NB4 (cell line): ENCODE results near the gene ABLIM3.

Experiments
- DNase-seq: peaks from one replicate; pipeline ENCODE4 v3.0.0; 2010; ENCODE audit warnings: low read depth
- H3K4me3 ChIP-seq: one replicate; pipeline ENCODE4 v1.5.1; 2011; ENCODE audit warnings: mild to moderate bottlenecking, low read depth, low read length, moderate library complexity
- MYC ChIP-seq: IDR thresholded peaks from 2 replicates; pipeline ENCODE4 v1.6.1; 2011; ENCODE audit warnings: low read depth, low read length
- POLR2A ChIP-seq: IDR thresholded peaks from 2 replicates; pipeline ENCODE4 v1.6.1; 2011; ENCODE audit warnings: mild to moderate bottlenecking; ENCODE audit not compliant: insufficient read length; ENCODE audit errors: extremely low read depth
- TF ChIP-seq, protein P1 (sequence below): IDR thresholded peaks from 2 replicates; pipeline ENCODE4 v1.6.1; 2011; ENCODE audit warnings: low read depth, low read length
- TF ChIP-seq, protein P2 (sequence below): IDR thresholded peaks from one replicate; pipeline ENCODE4 v1.5.1; 2012; ENCODE audit warnings: low read depth, low read length

The ABLIM3 gene

DNA sequence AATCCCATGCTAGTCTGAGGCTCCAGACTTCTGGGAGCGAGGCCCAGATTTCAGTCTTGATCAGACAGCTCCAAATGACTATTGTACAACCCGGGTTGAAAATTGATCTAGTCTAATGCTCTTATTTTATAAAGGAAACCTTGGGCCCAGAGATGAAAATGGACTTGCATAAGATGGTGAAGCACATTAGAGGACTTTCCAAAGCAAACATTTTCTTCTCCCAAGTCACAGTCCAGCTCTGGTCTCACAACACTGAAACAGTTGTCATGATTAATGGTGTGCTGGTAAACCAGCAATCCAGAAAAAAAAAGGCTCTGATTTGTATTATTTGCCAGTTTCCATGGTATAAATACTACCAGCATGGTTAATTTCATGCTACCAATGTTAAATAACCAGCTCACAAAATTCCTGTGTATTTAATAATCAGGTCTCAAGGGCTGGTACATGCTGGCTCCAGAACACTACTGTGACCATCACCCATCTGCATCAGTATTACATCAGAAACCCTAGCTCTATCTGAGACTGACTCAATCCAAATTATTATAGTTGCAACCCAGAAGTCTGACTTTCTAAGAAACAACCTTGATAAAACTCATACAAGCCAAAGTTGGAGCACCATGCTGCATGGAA is 32.5 kb upstream of the ABLIM3 start:
- no peak for DNase-seq
- H3K4me3 ChIP-seq, result no peak overlapping the region
- no peak for TF ChIP-seq POLR2A
- no peak for TF ChIP-seq MYC
- TF ChIP-seq, protein P1, sequence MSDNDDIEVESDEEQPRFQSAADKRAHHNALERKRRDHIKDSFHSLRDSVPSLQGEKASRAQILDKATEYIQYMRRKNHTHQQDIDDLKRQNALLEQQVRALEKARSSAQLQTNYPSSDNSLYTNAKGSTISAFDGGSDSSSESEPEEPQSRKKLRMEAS, result no peak
- TF ChIP-seq, protein P2, sequence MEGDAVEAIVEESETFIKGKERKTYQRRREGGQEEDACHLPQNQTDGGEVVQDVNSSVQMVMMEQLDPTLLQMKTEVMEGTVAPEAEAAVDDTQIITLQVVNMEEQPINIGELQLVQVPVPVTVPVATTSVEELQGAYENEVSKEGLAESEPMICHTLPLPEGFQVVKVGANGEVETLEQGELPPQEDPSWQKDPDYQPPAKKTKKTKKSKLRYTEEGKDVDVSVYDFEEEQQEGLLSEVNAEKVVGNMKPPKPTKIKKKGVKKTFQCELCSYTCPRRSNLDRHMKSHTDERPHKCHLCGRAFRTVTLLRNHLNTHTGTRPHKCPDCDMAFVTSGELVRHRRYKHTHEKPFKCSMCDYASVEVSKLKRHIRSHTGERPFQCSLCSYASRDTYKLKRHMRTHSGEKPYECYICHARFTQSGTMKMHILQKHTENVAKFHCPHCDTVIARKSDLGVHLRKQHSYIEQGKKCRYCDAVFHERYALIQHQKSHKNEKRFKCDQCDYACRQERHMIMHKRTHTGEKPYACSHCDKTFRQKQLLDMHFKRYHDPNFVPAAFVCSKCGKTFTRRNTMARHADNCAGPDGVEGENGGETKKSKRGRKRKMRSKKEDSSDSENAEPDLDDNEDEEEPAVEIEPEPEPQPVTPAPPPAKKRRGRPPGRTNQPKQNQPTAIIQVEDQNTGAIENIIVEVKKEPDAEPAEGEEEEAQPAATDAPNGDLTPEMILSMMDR, result no peak

DNA sequence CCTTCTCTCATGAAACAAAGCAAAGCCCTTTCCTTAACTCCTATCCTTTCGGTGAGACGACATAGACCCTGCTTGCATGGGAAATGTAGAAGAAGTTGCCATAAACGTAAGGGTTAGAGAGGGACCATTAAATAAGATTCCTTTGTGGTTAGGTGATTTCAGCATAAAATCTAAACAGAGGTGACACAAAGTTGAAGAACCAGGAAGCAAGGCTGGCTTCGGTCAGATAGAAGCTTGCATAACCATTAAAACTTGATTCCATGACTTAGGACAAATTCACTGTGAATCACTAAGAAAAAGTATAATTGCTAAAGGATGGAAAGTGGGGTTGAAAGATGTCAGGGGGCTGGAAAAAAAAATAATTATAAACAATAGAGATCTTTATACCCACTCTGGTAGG is 30.9 kb upstream of the ABLIM3 start:
- no peak for TF ChIP-seq MYC
- TF ChIP-seq, protein P1, result no peak
- TF ChIP-seq, protein P2, result no peak
- no peak for TF ChIP-seq POLR2A
- H3K4me3 ChIP-seq, result no peak overlapping the region
- no peak for DNase-seq

DNA sequence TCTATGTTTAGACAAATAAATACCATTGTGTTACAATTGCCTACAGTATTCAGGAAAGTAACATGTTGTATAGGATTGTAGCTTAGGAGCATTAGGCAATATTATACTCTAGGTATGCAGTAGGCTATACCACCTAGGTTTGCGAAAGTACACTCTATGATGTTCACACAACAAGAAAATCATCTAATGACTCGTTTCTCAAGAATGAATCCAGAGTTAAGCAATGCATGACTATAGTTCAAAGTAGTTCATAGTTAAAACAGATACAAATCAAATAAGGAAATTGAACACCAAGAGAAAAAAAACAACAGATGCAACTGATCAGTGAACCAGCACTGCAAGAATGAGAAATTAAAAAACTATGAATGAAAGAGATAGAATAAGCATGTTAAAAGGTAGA is 27.6 kb upstream of the ABLIM3 start:
- TF ChIP-seq, protein P2, result no peak
- TF ChIP-seq POLR2A (no peak), MYC (no peak)
- TF ChIP-seq, protein P1, result no peak
- H3K4me3 ChIP-seq, result no peak overlapping the region
- no peak for DNase-seq

DNA sequence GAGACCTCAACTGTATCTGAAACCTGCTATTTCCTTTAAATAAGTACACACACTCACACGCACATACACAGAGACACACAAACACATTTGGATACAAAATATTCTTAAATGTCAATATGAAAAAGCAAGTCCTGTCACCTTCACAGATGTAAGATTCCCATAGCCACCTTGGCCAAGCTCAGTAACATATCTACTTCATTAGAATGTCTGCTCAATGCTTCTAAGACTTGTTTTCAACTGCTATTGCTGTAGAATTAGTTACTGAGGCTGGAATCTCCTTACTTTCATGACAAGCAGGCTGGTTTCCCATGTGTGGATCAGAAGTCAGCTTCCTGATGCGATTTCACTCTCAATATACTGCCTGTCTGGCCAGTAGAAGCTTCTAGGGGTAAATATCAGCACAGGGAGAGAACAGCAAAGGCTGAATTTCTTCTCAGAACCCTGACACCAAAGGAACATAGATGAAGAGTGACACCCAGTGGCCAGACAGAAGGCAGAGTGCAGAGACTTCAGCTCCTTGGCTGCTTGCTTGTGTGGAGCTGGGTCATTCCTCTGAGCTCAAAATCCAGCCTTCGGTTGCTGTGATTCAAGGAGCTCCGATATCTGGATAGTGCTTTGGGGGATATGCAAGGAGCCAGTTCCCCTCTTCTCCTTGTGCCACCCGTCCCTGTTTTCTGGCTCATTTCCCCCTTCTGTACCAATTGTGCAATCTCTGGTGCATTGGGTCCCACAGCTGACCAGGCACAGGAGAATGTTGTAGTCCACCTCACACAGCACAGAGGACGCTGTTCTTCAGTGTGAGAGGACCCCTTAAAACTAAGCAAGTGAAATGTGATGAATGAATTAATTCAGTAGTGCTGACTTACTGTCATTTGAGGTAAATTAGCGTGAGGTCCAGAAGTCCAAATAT is 26.6 kb upstream of the ABLIM3 start:
- no peak overlapping the region for H3K4me3 ChIP-seq
- TF ChIP-seq, protein P1, result no peak
- TF ChIP-seq, protein P2, result peak; percentile 80
- peak; percentile 74 for DNase-seq

DNA sequence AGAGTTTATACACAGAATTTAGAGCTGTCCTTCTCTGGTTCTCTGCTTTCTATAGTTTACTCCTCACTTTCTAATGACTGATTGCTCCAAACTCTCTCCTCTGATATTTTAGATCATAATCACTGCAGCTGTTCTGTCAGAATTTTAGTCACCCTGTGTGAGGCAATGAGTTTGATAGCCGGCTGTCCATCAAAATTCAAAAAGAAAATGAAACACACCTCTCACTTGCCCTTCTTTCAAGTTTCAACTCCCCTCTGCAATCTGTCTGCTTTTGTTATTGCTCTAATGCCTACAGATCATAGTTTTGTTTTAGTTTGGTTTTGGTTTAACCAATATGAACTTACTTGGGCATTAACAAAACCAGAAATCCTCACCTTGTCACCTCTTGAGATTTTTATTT is 23.3 kb upstream of the ABLIM3 start:
- no peak overlapping the region for H3K4me3 ChIP-seq
- no peak for DNase-seq
- TF ChIP-seq, protein P2, result no peak
- TF ChIP-seq POLR2A, result no peak
- TF ChIP-seq, protein P1, result no peak
- no peak for TF ChIP-seq MYC
